ENCODE measurements around the gene ARL4D.

The ARL4D gene

GRCh38 chr17:43448720-43449469 lies 50.1 kb downstream of the ARL4D start:
- no peaks in the 10 kb centered on the region for H3K4me1 Mint-ChIP-seq
- peaks cover 9% of the 10 kb centered on the region for H3K27me3 Mint-ChIP-seq
- no peak overlapping the region for H3K27ac Mint-ChIP-seq
- H3K9me3 Mint-ChIP-seq: no peaks in the 10 kb centered on the region
- DNase-seq (no peak), ATAC-seq (no peak)
- H3K4me3 Mint-ChIP-seq: no peak overlapping the region

DNA sequence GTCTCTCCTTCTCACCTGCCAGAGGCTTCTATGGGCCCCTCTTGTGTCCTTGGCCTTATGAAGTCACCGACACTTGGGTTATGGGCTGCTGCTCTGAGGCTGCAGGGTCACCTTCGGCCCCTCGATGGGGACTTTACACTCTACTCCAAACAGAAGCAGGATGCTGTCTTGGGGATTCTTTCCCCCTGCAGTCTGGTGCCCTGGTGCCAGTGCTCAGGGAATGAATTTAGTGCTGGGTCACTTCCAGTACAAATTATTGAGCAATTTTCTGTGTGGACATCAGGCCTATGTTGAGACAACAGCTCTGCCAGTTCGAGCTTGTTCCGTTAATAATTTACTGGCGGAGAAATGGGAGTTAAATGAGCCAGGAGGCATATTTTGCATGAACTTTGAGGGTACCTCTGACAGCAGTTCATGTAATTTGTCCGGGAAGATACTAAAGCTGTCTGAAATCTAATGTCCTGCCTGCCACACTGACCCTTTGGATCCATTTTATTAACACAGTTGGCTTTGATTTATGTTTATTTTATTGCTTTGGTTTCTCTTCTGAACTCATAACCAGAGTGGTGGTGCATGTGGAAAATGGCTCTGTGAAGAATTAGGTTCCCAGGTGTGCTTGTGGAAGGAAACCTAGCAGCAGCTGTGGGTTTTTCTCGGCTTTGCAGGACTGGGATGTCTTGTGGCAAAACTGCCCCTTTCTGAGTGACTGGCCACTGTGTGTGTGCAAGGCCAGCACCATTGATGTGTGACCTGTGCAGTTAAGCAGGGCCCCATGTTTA lies 50.9 kb downstream of the ARL4D start:
- H3K9me3 Mint-ChIP-seq: no peaks in the 10 kb centered on the region
- no peaks in the 10 kb centered on the region for H3K4me1 Mint-ChIP-seq
- no peak overlapping the region for H3K4me3 Mint-ChIP-seq
- no peak overlapping the region for H3K27ac Mint-ChIP-seq
- DNase-seq: no peak
- ATAC-seq: no peak
- H3K27me3 Mint-ChIP-seq: peaks cover 3% of the 10 kb centered on the region
